HG03060 (cell line): ENCODE results near the gene KRT82.
"Not testable (repeated sequence)": the region's sequence is repeated elsewhere in the genome, so short reads cannot be mapped to it uniquely, and the experiment has no call there.

ENCODE experiments used
- ATAC-seq: cut with Tn5 transposase; IDR thresholded peaks from one replicate; pipeline ENCODE4 v1.9.1; 2021; ENCODE audit warnings: low read depth, moderate number of reproducible peaks; ENCODE audit not compliant: unreplicated experiment

The KRT82 gene

DNA sequence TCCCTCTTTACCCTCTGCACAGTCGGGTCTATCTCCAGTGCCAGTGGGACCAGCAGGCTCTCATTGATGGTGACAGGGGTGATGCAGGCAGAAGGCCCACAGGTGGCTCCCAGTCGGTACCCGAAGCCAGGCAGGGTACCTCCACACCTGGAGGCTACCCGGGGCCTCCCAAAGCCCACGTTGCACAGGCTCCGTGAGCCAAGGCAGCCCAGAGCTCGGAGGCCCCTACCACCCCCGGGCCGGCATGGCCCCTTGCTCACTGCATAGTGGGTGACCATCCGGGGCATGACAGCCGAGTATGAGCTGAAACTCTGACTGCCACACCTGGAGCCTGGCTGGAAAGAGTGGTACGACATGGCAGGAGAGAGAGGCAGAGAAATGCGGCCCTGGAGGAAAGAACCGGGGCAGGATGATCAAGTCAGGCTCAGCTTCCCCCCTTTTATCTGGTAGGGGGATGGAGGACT lies at the start of gene KRT82:
Gene KRT82 (minus strand): TSS at position 414 of the 464 bp plus-strand sequence. CDS start 58 bp downstream, at position 356.
- no peak for ATAC-seq

DNA sequence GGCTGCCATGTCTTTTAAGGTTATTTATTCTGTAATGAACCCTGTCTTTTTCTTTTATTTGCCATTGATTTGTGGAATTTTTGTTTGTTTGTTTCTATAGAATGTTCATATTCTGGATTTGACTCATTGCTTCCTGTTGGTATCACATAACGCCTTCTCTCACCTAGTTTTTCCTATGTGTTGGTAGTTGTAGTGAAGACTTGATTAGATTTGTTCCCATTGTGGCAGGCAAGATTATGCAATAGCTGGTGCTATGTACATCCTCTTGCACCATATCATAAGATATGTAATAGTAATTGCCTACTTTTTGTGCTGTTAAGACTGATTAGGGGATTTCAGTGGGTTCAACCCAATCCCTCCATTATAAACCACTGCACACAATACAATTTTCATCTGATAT lies 49.7 kb upstream of the KRT82 start:
- no peak for ATAC-seq

DNA sequence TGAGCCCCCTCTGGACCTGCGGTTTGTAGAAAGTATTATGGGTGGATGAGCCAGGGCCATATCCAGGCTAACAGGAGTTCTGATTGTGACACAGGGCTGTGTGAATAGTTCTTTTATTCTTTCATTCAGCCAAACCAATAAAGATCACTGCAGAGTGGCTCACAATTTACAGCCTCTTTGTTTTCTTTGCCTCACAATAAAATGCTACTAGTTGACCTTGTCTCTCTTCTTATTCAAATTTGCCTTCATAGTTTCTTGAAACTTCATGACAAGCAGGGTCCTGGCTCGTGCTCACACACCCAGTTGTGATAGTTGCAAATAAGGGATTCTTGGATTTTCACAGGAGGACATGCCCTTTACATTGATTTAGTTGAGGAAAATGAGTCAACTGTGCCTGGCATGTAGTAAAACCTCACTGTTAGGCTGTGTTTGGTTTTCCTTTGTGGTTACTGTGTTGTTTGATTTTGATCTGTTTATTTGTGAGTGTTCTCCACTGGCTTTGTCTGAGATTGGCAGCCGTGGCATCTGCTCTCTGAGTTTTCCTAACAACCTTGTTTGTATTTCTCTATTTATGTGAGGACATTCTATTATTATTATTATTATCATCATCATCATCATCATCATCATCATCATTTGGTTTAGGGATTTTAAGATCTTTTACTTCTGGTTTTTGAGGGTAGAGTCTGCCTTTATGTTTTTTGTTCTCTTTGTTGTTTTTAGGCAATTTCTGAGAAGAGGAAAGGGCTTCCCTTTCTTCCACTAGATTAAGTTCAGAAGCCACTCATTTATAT lies 48.5 kb upstream of the KRT82 start:
- no peak for ATAC-seq

DNA sequence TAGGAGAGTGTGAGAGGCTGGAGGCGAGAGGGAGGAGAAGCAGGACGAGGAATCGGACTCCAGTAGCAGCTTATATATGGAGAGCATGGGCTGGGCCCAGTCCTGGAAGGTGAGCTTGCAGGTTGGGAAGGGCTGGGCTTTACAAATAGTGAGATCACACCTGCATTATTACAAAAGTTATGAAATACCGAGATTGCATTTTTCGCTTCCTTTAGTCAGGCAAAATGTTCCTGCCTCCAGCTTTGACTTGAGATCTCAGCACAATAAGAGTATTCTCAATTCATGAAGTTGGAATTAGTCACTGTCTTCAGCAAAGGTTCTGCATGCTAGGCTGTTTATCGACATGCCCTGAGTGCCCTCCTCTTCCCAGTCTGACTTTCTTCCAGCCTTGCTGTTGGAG lies 46.0 kb upstream of the KRT82 start, which contains the start of gene KRT6B:
Gene KRT6B (minus strand): TSS at position 46 of the 400 bp plus-strand sequence. CDS start 68 bp downstream, outside the sequence.
- ATAC-seq, result no peak

DNA sequence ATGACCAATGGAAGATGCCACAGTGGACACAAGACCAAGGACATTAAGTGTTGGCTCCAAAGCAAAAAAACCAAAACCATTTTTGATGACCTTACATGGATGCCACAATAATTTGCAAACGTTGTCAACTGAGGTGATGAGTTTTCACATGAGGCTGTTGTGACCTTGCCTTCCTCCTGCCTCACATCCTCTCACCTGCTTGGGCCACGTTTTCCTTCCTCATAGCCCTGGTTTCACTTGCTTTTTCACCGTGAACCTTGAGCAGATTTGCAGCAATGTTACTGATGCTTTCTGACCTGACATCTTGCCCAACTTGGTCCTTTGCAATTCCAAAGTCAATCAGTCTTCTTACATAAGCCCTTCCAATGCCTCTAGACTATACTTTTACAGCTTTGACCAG lies 42.1 kb upstream of the KRT82 start:
- ATAC-seq, result no peak

DNA sequence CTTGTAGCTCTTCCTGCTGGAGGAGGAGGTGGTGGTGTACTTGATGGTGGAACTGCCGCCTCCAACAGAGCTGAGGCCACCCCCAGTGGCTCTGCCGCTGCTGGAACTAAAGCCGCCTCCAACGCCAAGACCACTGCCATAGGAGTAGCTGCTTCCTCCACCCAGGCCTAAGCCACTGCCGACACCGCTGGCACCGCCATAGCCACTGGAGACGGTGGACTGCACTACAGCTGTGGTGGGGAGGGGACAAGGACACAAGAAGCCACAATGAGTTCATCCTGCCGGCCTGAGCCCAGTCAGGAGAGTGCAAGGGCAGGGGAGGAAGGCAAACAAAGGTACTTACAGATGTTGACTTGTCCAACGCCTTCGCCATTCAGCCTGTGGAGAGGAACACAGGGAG lies 41.1 kb upstream of the KRT82 start:
- not testable (repeated sequence) for ATAC-seq

DNA sequence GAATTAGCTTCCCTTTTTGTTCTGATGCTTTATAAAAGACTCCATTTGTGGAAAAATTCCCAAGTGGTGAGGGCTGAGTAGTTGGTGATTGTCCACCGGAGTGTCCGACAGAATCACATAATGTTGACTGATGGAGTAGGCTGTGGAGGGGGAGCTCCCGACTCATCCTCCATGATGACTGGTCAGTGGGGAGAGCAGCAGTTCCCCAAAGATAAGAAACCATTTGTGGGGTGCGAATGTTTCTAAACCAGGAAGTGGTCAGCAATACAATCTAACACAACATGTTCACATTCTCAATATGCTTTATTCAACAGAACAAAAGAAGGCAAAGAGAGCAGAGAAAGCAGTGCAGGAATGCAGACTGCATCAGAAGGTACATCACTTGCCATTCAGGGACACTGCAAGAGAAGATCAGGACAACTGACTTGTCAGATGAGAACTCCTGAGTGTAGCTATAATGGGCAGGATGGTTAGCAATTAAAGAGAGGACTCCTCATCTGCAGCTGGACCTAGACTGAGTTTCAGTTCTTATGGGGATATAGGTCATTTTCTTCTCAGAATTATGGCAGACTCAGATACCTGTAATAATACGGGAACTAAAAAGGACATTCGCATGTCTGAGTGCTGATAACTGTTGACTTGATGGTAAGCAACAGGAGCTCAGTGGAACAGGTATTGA lies 40.4 kb upstream of the KRT82 start:
- ATAC-seq, result no peak

DNA sequence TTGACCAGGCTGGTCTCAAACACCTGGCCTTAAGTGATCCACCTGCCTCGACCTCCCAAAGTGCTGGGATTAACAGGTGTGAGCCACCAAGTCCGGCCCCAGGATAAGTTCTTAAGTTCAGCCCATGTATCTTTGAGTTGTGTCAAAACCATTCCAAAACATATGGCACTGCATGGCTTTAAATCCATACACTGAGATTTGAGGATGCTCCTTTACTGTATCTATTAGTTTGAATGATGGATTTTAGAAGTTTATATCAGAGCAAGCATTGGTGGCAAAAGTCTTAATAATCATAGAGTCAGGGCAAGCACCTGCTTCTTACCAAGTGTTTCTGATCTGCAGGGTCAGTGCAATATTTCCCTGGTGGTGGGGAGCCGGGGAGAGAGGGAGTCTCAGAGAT lies 39.7 kb upstream of the KRT82 start:
- no peak for ATAC-seq

DNA sequence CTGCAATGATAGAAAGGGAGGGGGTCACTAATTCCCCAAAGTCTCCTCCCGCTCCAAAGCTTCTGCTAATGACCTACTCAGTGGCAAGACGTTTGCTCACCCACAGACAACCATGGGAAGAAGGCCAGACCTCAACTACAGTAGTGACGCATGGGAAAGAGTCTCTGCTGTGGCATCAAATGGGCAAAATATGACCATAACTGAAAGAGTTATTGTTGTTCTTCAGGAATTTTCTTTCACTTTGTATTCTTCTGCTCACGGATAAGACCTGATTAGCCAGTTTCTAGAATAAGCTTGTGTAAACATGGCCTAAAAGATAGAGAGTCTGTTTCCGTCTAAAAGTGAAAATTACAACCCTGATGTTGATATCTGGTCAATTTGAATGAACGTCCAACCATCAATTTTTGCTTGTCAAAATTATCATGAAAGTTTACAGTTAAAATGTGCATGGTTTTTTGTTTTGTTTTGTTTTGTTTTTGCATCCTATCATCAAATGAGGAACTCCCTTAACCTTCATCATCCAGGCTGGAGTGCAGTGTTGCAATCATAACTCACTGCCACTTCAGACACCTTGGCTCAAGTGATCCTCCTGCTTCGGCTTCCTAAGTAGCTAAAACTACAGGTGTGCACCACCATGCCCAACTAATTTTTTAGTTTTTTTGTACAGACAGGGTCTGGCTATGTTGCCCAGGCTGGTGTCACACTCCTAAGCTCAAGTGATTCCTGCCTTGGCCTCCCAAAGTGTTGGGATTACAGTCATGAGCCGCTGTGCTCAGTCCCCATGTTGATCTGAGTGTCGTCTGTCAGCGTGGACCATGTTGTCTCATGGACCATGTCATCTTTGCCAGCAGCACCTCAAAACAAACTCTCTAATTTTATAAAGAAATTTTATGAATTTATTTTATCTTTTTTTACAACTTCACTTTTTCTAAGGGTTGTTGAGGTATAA lies 38.8 kb upstream of the KRT82 start:
- no peak for ATAC-seq

DNA sequence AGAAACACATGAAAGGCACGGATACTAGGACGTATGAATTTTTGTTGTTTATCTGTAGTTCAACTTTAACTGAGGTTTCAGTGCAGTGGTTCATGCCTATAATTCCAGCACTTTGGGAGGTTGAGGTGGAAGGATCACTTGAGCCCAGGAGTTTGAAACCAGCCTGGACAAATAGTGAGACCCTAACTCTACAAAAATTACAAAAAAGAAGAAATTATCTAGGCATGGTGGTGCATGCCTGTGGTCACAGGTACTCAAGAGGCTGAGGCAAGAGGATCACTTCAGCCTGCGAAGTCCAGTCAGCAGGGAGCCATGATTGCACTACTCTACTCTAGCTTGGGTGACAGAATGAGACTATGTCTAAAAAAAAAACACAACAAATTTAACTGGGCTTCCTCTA lies 37.8 kb upstream of the KRT82 start:
- ATAC-seq, result no peak

DNA sequence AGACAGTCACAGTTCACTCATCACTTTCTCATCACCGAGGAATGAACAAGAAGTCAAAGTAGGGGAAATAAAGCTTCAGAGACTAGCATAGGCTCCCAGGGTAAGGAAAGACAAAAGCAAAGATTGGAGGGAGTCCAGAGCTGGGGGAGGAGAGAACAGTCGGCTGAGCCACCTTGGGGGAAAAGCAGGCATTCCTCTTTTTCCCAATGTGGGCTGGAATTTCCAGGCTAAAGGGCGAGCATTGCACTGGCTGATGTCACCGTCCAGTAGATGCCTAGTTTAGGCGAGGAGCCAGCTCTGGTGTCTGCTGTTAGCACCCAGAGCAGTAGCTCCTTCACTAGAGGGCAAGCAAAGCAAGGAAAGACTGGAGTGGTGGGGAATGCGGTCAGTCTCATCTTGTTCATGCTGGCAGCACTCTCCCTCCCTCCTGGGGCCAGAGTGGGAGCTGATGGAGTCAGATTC lies 36.5 kb upstream of the KRT82 start:
- no peak for ATAC-seq

DNA sequence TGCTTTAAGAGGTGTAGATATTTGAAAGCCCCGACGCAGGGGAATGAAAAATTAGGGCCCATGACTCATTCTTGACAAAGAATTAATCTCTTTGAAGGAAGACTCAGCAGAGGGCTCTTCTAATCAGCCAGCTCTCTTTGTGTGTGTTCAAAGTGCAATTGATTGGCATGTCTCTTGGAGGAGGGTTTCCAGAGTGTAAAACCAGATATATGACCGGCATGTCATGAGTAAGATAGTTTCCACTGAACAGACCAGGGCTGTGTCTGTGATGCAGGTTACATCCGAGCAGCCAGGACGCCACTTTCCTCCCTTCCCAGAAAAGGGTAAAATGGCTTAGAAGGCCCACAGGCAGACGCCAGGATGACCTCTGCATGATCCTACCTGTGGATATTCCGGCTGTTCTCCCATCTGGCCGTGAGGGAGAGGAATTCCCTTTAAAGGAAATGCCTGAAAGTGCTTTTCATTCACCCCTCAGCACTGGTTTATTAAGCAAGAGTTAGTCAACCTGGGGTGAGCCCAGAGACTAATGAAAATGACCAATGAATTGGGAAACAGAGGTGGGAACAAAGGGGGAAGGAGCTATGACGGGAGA lies 35.3 kb upstream of the KRT82 start:
- ATAC-seq, result no peak

DNA sequence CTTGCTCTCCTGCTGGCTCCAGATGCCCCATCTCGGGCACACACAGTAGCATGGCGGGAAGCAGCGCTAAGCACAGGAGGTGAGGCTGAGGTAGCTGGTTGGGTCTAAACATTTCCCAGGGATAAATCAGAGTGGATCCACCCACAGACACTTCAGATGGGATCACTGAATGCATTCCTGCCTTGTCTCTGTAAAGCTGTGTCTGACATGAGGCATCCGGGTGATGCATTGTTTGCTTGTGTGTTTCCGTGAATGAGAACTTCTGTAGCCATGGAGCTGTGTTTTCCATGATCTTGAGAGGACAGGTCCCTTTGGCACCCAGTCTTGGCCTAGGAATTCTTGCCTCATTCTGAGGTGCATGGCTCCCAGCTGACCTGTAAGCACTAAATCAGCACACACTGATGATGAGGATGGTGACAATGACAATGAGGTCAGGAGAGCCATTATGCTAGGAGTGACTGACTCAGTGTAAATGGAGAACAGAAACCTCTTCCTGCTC lies 34.7 kb upstream of the KRT82 start:
- no peak for ATAC-seq

DNA sequence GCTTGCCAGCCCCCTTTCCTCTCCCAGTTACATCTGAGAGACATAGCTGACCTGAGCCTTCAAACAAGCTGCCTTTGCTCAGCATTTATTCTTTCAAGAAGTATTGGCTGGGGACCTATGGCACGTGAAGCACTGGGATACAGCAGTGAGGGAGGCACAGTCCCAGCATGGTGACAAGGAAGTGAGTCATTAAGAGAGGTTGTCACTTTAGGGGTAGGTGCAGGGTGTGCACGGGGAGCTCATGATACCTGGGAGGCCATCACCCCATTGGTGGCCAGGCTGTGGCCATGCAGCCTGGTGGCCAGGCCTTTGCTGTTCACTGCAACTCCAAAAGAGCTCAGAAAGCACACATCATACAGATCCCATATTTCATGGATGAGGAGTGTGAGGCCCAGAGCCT lies 33.7 kb upstream of the KRT82 start:
- no peak for ATAC-seq

DNA sequence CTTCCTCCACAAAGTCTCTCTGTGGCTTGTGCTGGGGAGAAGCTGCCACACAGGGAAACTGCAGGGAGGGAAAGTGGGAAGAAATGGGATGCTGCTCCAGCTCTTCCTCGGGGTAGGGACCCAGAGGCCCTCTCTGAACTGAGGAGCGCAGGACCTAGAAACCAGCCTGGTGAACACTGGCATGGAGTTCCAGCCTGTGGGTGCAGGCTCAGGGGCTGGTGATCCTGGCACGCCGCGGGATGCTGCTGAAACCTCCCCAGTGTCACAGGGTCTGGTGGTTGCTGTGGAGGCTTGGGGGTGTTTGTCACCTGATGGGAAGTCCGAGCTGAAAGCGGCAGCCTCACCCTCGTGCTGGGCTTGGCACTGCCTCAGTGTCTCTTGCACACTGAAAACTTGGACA lies 33.3 kb upstream of the KRT82 start:
- no peak for ATAC-seq

DNA sequence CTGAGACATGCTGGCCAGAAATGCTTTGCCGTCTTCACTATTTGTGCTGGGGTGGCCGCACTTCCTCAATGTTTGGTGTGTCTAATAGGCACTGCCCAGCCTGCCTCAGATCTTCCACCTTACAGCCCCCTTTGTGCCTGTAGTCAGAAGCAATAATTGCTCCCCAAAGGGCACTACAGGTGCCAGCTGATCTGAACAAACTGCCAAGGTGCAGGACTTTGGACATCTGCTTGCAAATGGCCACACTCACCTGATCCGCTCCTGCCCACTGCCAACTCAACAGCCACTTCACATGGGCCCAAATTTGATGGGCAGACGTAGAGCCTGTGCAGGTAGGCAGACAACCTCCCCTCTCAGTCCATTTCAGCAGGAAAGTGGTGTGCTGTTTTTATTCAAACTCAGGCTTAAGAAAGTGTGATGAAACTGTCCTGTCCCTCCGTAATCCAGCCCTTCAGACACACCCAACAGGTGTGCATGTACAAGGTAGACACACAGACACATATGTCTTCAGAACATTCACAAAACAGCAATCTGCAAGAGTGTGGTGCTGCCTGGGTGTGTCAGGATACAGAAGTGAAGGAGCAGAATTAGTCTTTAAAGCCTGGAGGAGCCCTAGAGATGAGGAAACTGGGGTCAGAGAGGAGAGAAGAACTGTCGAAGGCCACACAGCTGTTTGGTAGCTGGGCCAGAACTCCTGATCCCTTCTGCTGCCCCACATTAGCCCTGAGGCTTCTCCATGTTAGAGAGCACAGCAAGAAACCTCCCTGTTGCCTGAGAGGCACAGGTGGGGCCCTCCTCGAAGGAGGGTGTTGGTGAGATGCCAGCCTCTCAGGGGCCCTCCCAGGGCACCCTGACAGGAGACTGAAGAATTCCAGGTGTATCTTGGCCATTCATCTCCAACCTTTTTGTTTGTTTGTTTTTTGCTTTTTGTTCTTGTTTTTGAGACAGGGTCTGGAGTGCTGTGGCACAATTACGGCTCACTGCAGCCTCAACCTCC lies 32.5 kb upstream of the KRT82 start:
- ATAC-seq, result no peak

DNA sequence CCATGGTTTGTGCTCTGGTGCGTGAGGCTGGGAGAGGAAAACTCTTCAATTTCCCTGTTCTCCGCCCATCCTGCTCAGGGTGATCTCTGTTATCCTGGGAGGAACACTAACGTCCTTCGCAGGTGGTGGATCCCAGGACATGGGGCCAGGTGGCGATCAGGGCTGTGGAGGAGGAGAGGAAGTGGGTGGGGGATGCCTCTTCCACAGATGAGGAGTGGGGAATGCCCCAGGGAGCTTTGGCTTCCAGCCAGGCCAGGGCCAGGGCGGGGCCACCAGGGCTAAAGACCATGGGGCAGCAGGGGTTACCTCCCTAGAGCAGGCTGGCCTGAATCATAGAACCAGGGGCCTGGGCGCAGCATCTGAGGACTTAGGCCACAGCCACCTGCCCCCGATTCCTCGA lies 31.4 kb upstream of the KRT82 start:
- ATAC-seq, result no peak

DNA sequence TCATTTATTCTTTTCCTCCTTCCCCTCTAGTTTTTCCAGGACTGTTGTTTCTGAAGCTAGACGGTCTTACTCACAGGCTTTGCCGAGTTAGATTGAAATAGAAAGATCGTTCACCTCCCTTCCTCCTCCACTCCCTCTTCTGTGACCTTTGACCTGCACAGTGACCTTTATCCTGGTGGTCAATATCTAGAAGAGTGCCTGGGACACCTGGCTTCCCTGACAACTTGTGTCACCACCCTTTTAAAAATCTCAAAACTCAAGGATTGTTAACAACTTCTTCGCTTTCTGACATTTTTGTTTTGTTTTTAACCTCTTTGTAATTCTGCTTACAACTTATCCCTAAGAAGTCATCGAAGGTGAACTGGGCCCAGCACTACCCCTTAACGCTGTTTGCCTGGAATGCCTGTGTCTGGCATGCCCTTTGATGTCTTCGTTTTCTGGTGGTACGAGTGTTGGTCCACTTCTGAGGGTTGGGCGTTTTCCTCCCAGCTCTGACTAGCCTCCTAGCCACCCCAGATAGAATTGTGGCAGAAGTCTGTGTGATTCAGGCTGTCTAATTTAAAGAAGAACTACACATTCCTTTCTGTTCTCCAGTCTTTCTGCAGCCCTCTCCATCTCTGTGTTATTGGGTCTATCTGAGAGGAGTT lies 30.8 kb upstream of the KRT82 start:
- no peak for ATAC-seq
